GM10248 (cell line): ENCODE data around the gene LAMA4.

ENCODE experiments used
- CTCF ChIA-PET: fragments of 300-600 bp; sonication (Branson Sonifier 250); formaldehyde crosslinking; extraction: SDS; loops from one replicate; lab custom pipeline; 2021; ENCODE audit warnings: antibody characterized with exemption; lab: Yijun Ruan, JAX
- POLR2A ChIA-PET: fragments of 350-650 bp; sonication (Branson Sonifier 250); formaldehyde crosslinking; extraction: SDS; loops from one replicate; lab custom pipeline; 2020; ENCODE audit warnings: antibody characterized with exemption; lab: Yijun Ruan, JAX
- DNase-seq: peaks from one replicate; pipeline ENCODE4 v3.0.0; 2012; ENCODE audit errors: extremely low spot score
- TF ChIP-seq, protein P1 (sequence below): IDR thresholded peaks from 2 replicates; pipeline ENCODE4 v1.5.1; 2012; ENCODE audit warnings: mild to moderate bottlenecking, low read depth; ENCODE audit errors: extremely low read depth, missing control alignments, control extremely low read depth

The LAMA4 gene

GRCh38 chr6:112195166-112195565, 59.2 kb downstream of the LAMA4 start:
- DNase-seq, result no peak
- POLR2A ChIA-PET, result no interaction called here
- CTCF ChIA-PET, result interaction anchor here (1.2 to 6.2 kb wide), 4 partner anchors 8 to 193 kb away, joined by 3 to 36 read pairs (median 6); no protein-coding TSS in a partner anchor
- TF ChIP-seq, protein P1, sequence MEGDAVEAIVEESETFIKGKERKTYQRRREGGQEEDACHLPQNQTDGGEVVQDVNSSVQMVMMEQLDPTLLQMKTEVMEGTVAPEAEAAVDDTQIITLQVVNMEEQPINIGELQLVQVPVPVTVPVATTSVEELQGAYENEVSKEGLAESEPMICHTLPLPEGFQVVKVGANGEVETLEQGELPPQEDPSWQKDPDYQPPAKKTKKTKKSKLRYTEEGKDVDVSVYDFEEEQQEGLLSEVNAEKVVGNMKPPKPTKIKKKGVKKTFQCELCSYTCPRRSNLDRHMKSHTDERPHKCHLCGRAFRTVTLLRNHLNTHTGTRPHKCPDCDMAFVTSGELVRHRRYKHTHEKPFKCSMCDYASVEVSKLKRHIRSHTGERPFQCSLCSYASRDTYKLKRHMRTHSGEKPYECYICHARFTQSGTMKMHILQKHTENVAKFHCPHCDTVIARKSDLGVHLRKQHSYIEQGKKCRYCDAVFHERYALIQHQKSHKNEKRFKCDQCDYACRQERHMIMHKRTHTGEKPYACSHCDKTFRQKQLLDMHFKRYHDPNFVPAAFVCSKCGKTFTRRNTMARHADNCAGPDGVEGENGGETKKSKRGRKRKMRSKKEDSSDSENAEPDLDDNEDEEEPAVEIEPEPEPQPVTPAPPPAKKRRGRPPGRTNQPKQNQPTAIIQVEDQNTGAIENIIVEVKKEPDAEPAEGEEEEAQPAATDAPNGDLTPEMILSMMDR, result no peak

- ChIA-PET CTCF (interaction anchor here (1.2 to 6.2 kb wide), 2 partner anchors 14 to 193 kb away, joined by 3 to 36 read pairs; no protein-coding TSS in a partner anchor), POLR2A (no interaction called here)
- TF ChIP-seq, protein P1, result no peak
- no peak for DNase-seq
Observed at GRCh38 chr6:112194511-112194910, 59.9 kb downstream of the LAMA4 start.

- CTCF ChIA-PET, result interaction anchor here (1.6 to 6.2 kb wide), 2 partner anchors 14 to 44 kb away, joined by 4 to 36 read pairs; no protein-coding TSS in a partner anchor
- no peak for DNase-seq
- TF ChIP-seq, protein P1, result no peak
- POLR2A ChIA-PET, result no interaction called here
Observed at GRCh38 chr6:112193535-112194051, 60.8 kb downstream of the LAMA4 start.

- TF ChIP-seq, protein P1, result no peak
- POLR2A ChIA-PET, result no interaction called here
- CTCF ChIA-PET, result interaction anchor here (1.6 to 6.2 kb wide), 2 partner anchors 13 to 44 kb away, joined by 4 to 36 read pairs; no protein-coding TSS in a partner anchor
- DNase-seq, result no peak
Observed at GRCh38 chr6:112193117-112193516, 61.2 kb downstream of the LAMA4 start.

GRCh38 chr6:112191509-112192020, 62.8 kb downstream of the LAMA4 start:
- CTCF ChIA-PET, result interaction anchor here (6.2 kb wide), 1 partner anchor 12 kb away, joined by 36 read pairs; no protein-coding TSS in a partner anchor
- POLR2A ChIA-PET, result no interaction called here
- no peak for DNase-seq
- TF ChIP-seq, protein P1, result no peak

GRCh38 chr6:112190164-112190563, 64.2 kb downstream of the LAMA4 start:
- POLR2A ChIA-PET, result no interaction called here
- TF ChIP-seq, protein P1, result no peak
- DNase-seq, result no peak
- CTCF ChIA-PET, result interaction anchor here (0.7 to 2.9 kb wide), 2 partner anchors 11 to 27 kb away, joined by 3 to 19 read pairs; no protein-coding TSS in a partner anchor
